ENCODE measurements around the gene ATG5. TPM values are rescaled to one million over a fixed set of nuclear protein-coding genes. Genes with fewer than 3 reads are reported as not detected.
"Not testable (repeated sequence)": the region's sequence is repeated elsewhere in the genome, so short reads cannot be mapped to it uniquely, and the experiment has no call there.

Gene ATG5
- total RNA-seq, 1 donor from 2014 or later = 76.5 TPM

GRCh38 chr6:106309766-106310373, 15.7 kb downstream of the ATG5 start:
- DNase-seq (ENCODE audit: low read depth) = peak; percentile 78

- no peak for DNase-seq (ENCODE audit: low read depth)
Observed at GRCh38 chr6:106308985-106309384, 16.6 kb downstream of the ATG5 start.

- DNase-seq (ENCODE audit: low read depth) = no peak
Observed at GRCh38 chr6:106305740-106306139, 19.8 kb downstream of the ATG5 start.

GRCh38 chr6:106300944-106301343, 24.6 kb downstream of the ATG5 start:
- DNase-seq (ENCODE audit: low read depth) = peak; percentile 59

GRCh38 chr6:106300020-106300780, 25.4 kb downstream of the ATG5 start:
- no peak for DNase-seq (ENCODE audit: low read depth)

- no peak for DNase-seq (ENCODE audit: low read depth)
Observed at GRCh38 chr6:106293116-106293515, 32.4 kb downstream of the ATG5 start.

GRCh38 chr6:106290954-106291353, 34.6 kb downstream of the ATG5 start:
- DNase-seq (ENCODE audit: low read depth) = no peak

- DNase-seq (ENCODE audit: low read depth) = no peak
Observed at GRCh38 chr6:106290032-106290431, 35.5 kb downstream of the ATG5 start.

GRCh38 chr6:106287215-106287614, 38.3 kb downstream of the ATG5 start:
- no peak for DNase-seq (ENCODE audit: low read depth)

GRCh38 chr6:106286746-106287145, 38.8 kb downstream of the ATG5 start:
- no peak for DNase-seq (ENCODE audit: low read depth)

- DNase-seq (ENCODE audit: low read depth) = peak; percentile 46
Observed at GRCh38 chr6:106283481-106283880, 42.1 kb downstream of the ATG5 start.

- DNase-seq (ENCODE audit: low read depth) = no peak
Observed at GRCh38 chr6:106281661-106282060, 43.9 kb downstream of the ATG5 start.

- no peak for DNase-seq (ENCODE audit: low read depth)
Observed at GRCh38 chr6:106281088-106281487, 44.5 kb downstream of the ATG5 start.

- peak; percentile 49 for DNase-seq (ENCODE audit: low read depth)
Observed at GRCh38 chr6:106279179-106279578, 46.4 kb downstream of the ATG5 start.

- peak; percentile 75 for DNase-seq (ENCODE audit: low read depth)
Observed at GRCh38 chr6:106275692-106276091, 49.9 kb downstream of the ATG5 start.

- no peak for DNase-seq (ENCODE audit: low read depth)
Observed at GRCh38 chr6:106273087-106273486, 52.5 kb downstream of the ATG5 start.

GRCh38 chr6:106272287-106272686, 53.3 kb downstream of the ATG5 start:
- DNase-seq (ENCODE audit: low read depth) = no peak

GRCh38 chr6:106270414-106270813, 55.1 kb downstream of the ATG5 start:
- no peak for DNase-seq (ENCODE audit: low read depth)

- DNase-seq (ENCODE audit: low read depth) = not testable (repeated sequence)
Observed at GRCh38 chr6:106269268-106269919, 56.2 kb downstream of the ATG5 start.

GRCh38 chr6:106268500-106268899, 57.1 kb downstream of the ATG5 start:
- DNase-seq (ENCODE audit: low read depth) = not testable (repeated sequence)

GRCh38 chr6:106264433-106264832, 61.1 kb downstream of the ATG5 start:
- DNase-seq (ENCODE audit: low read depth) = not testable (repeated sequence)

GRCh38 chr6:106259748-106260147, 65.8 kb downstream of the ATG5 start:
- DNase-seq (ENCODE audit: low read depth) = not testable (repeated sequence)

- no peak for DNase-seq (ENCODE audit: low read depth)
Observed at GRCh38 chr6:106258726-106259125, 66.8 kb downstream of the ATG5 start.
